GM19455 (cell line): ENCODE data around the gene KIF24.
A peak's percentile ranks its signal among the peaks of the same experiment; 100 is the strongest.
"Not testable (repeated sequence)": the region's sequence is repeated elsewhere in the genome, so short reads cannot be mapped to it uniquely, and the experiment has no call there.

Source experiments
- ATAC-seq: cut with Tn5 transposase; IDR thresholded peaks from one replicate; pipeline ENCODE4 v1.9.1; 2021; ENCODE audit not compliant: unreplicated experiment

Gene KIF24

GRCh38 chr9:34328987-34329832 is at the start of gene KIF24, which contains the start of gene NUDT2:
KIF24 (minus strand) TSS chr9:34329268; CDS start chr9:34311346, 17,922 bp downstream.
NUDT2 (plus strand) TSS chr9:34329569; CDS start chr9:34339040, 9,471 bp downstream.
- ATAC-seq: peak; percentile 91

- no peak for ATAC-seq
Measured at GRCh38 chr9:34378376-34379060, 49.5 kb upstream of the KIF24 start.

GRCh38 chr9:34377404-34377746 is 48.3 kb upstream of the KIF24 start:
- no peak for ATAC-seq

GRCh38 chr9:34376596-34377403 is 47.7 kb upstream of the KIF24 start, which contains the start of gene MYORG:
MYORG (minus strand) TSS chr9:34376898; CDS start chr9:34372943, 3,955 bp downstream.
- ATAC-seq: peak; percentile 87

GRCh38 chr9:34375901-34376595 is 47.0 kb upstream of the KIF24 start:
- ATAC-seq: no peak

- no peak for ATAC-seq
Measured at GRCh38 chr9:34374905-34375552, 46.0 kb upstream of the KIF24 start.

- ATAC-seq: no peak
Measured at GRCh38 chr9:34374339-34374738, 45.3 kb upstream of the KIF24 start.

GRCh38 chr9:34373749-34374148 is 44.7 kb upstream of the KIF24 start:
- ATAC-seq: no peak

- ATAC-seq: no peak
Measured at GRCh38 chr9:34372467-34373011, 43.5 kb upstream of the KIF24 start.

- no peak for ATAC-seq
Measured at GRCh38 chr9:34371886-34372466, 42.9 kb upstream of the KIF24 start.

GRCh38 chr9:34370970-34371880 is 42.2 kb upstream of the KIF24 start:
- ATAC-seq: no peak

GRCh38 chr9:34370335-34370969 is 41.4 kb upstream of the KIF24 start:
- no peak for ATAC-seq

- ATAC-seq: no peak
Measured at GRCh38 chr9:34369636-34370035, 40.6 kb upstream of the KIF24 start.

GRCh38 chr9:34368796-34369195 is 39.7 kb upstream of the KIF24 start:
- ATAC-seq: not testable (repeated sequence)

GRCh38 chr9:34367751-34368410 is 38.8 kb upstream of the KIF24 start:
- not testable (repeated sequence) for ATAC-seq

- no peak for ATAC-seq
Measured at GRCh38 chr9:34366365-34366764, 37.3 kb upstream of the KIF24 start.

GRCh38 chr9:34365282-34365681 is 36.2 kb upstream of the KIF24 start:
- ATAC-seq: no peak
